PFSK-1 (cell line): Measurements from ENCODE around the gene SPANXB1.

ENCODE experiments used
- FOXP2 ChIP-seq: optimal IDR thresholded peaks from 2 replicates; pipeline ENCODE3; 2011; ENCODE audit warnings: borderline replicate concordance, control low read depth, inconsistent platforms; ENCODE audit not compliant: insufficient read depth; ENCODE audit errors: extremely low read length, extremely low read depth
- POLR2AphosphoS5 ChIP-seq: IDR thresholded peaks from 2 replicates; pipeline ENCODE4 v1.6.1; 2012; ENCODE audit warnings: low read depth, mild to moderate bottlenecking, control low read depth, low read length, moderate library complexity
- SIN3A ChIP-seq: IDR thresholded peaks from 2 replicates; pipeline ENCODE4 v1.6.1; 2012; ENCODE audit warnings: mild to moderate bottlenecking, low read length, moderate library complexity, borderline replicate concordance; ENCODE audit not compliant: insufficient read depth
- TAF1 ChIP-seq: IDR thresholded peaks from 2 replicates; pipeline ENCODE4 v1.6.1; 2012; ENCODE audit warnings: low read length, control low read depth, borderline replicate concordance; ENCODE audit not compliant: insufficient read depth

- TF ChIP-seq POLR2AphosphoS5 (no peak), TAF1 (no peak), SIN3A (no peak), FOXP2 (no peak)
These were observed 35.4 kb upstream of the SPANXB1 start for GRCh38 chrX:140967036-140967435.
